ENCODE results near the gene LENEP.

Gene LENEP

DNA sequence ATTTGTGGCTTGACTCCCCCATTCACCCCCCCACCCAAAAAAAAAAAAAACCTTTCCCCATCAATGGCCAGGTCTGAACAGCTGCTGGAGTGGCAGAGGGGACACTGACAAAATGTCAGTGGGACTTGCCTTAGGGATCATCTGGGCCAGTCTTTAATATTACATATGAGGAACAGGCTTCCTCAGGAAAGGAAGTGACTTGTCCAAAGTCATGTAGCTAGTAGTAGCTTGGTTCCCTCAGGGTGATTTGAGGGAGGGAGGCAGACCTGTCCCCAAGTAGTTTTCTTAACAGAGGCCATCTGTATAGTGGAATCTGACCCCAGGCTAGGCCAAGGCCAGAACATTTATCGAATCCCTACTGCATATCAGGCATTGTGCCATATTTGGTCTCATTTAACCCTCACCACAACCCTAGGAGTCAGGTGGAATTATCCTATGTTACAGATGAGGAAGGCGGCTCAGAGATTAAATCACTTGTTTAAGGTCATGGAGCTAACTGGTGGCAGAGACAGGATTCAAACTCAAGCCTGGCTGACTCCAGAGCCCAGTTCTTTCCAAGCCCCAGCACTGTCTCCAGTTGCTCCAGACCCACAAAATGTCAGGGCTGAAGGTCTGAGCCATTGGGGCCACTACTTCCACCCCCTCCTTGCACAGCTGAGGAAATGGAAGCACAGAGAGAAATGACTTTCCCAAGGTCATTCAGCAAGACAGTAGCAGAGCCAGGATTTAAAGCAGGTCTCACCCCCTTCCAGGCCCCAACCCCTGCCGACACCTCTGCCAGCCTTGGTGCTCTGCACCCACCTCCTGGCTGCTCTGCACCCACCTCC lies 19.6 kb downstream of the LENEP start:
- no peak for DNase-seq

DNA sequence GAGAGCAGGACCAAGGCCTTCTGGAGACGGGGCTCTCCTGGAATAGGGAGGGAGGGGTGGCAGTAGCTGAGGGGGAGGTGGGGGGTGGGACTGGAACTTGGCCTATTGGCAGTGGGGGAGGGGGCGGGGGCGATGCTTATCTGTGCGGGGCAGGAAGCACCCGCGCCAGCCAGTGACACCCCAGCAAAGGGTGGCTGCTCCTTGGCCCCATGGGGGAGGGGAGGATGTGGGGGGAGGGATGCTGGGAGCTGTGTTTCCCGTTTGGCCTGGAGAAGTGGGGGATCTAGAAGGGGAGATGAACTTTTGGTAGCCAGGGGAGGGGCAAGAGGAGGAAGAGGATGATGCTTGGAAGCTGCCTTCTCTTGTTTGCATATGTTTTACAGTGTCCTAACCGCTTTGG lies 20.2 kb downstream of the LENEP start:
- DNase-seq, result no peak

DNA sequence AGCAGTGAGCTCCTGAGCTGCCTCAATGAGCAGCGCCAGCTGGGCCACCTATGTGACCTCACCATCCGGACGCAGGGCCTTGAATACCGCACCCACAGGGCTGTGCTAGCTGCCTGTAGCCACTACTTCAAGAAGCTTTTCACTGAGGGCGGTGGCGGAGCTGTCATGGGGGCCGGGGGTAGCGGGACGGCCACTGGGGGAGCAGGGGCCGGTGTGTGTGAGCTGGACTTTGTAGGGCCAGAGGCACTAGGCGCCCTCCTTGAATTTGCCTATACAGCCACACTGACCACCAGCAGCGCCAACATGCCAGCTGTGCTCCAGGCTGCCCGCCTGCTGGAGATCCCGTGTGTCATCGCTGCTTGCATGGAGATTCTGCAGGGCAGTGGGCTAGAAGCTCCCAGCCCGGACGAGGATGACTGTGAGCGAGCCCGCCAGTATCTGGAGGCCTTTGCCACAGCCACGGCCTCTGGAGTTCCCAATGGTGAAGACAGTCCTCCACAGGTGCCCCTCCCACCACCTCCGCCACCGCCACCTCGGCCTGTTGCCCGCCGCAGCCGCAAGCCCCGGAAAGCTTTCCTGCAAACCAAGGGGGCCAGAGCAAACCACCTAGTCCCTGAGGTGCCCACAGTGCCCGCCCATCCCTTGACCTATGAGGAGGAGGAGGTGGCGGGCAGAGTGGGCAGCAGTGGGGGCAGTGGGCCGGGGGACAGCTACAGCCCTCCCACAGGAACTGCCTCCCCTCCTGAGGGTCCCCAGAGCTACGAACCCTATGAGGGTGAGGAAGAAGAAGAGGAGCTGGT lies 21.5 kb downstream of the LENEP start:
- DNase-seq, result no peak

DNA sequence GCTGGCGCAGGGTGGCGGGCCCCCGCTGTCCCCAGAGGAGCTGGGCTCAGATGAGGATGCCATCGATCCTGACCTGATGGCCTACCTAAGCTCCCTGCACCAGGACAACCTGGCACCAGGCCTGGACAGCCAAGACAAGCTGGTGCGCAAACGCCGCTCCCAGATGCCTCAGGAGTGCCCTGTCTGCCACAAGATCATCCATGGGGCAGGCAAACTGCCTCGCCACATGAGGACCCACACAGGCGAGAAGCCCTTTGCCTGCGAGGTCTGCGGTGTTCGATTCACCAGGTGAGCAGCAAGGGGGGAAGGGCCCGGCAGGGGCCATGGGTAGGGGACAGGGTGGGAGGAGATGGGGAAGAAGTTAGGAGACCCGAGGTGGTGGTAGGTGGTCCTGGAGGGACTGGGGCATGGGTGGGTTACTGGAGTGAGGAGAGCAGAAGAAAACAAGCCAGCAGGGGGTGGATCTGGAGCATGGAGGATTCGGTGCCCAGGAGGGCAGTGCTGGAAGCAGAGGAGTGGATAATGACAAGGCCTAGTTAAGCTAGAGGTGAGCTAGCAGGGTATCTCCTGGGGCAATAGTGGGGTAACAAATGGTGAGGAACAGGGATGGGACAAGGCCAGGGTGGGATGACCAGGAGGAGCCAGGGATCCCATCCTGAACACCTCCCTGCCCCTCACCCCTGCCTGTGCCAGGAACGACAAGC lies 22.3 kb downstream of the LENEP start:
- no peak for DNase-seq

DNA sequence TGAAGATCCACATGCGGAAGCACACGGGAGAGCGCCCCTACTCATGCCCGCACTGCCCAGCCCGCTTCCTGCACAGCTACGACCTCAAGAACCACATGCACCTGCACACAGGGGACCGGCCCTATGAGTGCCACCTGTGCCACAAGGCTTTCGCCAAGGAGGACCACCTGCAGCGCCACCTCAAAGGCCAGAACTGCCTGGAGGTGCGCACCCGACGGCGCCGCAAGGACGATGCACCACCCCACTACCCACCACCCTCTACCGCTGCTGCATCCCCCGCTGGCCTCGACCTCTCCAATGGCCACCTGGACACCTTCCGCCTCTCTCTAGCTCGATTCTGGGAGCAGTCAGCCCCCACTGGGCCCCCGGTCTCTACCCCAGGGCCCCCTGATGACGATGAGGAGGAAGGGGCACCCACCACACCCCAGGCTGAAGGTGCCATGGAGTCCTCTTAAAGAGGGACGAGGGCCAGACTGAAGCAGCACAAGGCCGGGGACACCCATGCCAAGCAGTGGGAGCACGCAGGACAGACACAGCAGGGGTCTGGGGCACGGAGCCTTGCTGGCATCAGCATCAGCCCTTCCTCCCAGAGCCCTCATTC lies 22.9 kb downstream of the LENEP start:
- no peak for DNase-seq

DNA sequence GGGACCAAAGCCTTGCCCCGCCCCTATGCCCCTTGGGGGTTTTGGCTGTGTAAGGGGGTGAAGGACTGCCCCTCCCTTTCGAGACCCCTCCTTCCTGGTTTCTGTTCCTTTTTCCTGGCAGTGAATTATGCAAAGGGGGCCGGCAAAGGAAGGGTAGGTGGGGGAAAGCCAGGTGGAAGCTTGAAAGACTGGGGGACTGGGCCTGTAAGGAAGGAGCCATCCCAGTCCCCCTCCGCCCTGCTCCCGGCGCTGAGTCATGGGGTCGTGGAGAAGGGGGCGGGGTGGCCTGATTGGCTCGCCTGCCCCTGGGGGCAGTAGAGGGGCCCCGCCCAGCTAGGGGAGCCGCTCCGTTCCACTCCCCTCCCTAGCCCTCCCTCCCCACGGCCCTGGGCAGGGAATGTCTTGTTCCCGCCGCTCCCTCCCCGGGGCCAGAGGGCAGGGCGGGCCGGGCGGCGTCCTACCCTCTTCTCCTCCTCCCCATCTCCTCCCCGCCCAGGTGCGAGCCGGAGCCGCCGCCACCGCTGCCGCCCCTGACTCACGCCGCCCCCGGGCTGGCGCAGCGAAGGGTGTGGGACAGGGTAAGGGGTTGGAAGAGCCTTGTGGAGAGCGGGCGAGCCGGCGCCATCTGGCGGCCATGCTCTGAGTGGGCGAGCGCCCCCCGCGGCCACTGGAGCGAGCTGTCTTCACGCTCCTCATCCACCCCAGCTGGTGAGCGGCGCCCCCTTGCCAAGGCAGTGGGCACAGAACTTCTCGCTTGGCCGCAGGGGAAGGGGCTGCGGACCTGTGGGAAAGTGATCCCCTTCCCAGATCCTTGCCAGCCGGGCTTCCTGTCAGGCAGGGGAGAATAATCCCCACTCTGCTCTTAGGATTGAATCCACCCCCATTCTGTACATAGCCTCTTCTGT lies 23.9 kb downstream of the LENEP start:
- peak; percentile 86 for DNase-seq

DNA sequence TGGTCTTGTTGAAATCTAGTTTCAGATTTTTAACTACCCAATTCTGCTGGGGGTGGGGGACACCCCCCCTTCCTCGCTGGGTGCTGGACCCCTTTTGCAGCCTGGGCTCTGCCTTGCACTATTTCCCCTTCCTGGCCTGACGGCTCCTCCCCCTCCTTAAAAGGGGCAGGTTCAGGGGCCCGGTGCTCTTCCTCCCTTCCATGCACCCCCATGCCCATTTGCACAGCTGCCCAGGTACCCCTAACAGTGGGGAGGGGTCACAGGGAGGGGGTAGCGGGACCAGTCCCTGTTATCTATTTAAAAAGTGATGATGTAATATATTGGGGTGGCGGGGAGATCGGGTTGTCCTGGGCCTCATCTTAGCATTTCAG lies 24.5 kb downstream of the LENEP start:
- DNase-seq, result no peak

DNA sequence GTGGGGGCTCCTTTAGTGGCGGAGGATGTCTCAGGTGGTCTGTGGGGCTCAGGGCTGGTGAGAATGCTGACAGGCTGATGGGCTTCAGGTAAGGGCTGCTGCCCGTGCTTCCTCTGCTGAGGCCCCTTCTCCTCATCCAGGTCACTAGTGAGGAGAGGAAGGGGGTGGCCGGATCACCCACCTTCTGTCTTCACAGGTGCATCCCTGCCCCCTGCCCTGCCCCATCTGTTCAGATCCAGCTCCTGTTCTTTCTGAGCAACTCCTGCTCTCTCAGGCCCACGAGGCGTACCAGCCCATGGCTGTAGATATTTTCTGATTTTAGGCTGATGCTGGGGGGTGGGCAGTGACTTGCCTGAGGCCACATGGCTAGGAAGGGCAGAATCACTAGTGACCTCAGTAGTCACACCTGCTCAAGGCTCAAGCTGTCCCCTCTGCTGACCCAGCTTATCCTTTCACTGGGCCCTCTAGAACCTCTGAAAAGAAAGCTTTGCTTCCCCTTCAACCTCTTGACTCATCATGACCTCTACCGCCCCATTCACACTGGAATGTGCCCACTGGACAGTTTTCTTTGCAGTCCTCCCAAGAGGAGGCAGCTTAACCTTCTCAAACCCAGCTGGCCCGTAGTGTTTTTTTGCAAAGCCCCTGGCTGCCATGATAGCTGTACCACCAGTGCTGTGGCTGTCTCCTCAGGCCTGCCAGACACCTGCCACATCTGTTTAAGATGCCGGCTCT lies 25.4 kb downstream of the LENEP start:
- DNase-seq, result no peak

DNA sequence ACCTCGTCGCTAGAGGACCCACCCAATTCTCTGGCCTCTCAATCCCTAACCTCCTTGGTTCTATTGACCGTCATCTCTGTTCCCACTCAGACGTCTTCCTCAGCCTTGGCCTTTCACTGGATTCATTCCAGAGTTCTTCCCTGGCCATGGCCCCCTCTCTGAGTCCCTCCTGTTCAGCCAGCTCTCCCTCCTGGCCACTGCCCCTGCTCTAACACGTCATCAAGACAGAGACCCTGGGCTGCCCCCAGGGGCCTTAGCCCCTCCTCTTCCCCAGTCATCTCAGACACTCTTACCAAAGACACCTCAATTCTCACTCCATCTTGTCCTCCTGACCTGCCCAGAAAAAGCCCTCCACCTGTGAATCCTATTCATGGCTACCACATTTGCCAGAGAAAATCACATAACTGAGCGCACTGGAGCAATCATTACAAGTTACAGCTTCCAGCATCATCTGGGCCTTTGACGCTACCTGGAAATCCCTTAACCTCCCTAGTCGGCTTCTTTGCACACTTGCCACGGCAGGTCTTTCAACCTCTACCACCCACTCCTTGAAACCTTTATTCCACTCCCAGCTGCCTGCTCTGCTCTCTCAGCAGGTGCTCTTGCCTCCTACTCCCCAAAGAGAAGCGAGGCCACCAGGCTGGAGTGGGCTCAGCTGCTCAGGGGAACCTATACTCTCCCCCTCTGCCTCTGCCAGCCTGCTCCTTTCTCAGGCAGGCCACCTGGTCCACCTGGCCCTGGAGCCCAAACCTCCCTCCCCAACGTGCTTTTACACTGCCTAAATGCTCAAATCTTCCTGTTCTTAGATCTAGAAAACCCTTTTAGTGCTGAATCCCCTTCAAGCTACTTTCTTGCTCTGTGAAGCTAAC lies 26.2 kb downstream of the LENEP start:
- no peak for DNase-seq

DNA sequence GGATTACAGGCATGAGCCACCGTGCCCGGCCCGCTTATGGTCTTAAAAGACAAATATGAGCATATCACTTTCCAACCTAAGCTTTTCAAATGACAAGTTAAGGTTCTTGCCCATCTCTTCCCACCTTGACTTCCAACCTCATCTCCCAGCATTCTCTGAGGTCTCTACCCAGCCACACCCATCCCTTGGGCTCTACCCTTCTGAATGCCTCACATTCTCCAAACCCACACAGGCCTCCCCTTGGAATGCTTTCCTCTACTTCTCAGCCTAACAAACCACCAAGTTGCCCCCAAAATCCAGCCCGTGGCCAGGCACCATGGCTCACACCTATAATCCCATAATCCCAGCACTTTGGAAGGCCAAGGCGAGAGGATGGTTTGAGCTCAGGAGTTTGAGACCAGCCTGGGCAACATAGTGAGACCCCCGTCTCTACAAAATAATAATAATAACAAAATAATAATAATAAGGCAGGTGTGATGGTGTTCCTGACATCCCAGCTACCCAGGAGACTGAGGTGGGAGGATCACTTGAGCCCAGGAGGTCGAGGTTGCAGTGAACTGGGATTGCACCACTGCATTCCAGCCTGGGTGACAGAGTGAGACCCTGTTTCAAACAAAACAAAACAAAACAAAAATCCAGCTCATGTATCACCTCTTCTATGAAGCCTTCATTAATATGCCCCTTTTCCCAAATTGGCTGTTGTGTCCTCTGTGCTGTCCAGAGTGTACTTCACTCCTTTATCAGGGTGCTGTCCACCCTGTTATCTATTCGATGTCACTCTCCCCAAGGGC lies 28.9 kb downstream of the LENEP start:
- DNase-seq, result no peak

DNA sequence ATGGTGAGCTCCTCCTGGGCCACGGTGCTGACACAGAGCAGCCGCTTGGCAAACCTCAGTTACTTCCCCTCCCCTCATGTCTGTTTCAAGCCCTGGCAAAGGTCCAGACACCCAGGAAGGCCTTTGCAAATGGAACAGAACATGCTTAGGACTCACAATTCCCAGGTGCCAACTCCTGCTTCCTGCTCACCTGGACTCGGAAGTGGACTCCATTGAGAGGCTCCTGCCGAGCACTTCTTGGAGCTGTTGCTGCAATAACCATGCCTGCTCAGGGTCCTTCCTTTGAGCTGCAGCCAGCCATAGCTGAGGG lies 29.5 kb downstream of the LENEP start:
- DNase-seq, result no peak

DNA sequence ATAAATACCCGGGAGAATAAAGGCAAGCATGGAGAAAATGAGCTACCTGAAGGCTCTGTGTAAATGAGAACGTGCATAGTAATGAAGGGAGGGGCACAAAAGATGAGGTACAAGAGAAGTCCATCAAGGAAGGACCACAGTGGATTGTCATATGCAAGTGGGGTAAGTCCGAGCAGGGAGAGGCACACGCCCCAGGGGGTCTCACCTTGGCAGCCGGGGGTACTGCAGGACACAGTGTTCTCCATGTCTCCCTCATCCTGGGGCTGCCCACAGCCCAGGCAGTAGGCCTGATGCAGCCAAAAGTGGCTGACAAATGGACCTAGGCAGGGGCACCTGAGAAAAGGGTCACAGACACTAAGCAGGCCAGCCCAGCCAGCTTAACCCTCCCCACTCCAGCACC lies 30.2 kb downstream of the LENEP start:
- no peak for DNase-seq

DNA sequence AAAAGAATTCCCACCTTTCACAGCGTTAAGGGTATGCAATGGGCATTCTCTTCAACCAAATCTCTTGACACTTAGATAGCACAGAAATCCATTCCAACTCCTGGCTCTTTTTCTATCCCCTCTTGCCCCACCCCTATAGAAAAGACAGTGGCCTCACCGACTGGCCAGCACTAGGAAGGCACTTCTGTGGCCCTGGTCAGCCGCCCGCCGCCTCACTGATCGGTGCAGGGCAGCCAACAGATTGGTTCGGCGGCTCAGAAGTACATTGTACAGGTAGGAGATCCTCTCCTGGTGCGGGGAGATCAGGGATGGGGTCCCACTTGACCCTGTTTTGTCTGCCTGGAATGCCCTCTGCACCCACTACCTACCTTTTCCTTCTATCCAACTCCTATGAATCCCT lies 30.9 kb downstream of the LENEP start:
- no peak for DNase-seq

DNA sequence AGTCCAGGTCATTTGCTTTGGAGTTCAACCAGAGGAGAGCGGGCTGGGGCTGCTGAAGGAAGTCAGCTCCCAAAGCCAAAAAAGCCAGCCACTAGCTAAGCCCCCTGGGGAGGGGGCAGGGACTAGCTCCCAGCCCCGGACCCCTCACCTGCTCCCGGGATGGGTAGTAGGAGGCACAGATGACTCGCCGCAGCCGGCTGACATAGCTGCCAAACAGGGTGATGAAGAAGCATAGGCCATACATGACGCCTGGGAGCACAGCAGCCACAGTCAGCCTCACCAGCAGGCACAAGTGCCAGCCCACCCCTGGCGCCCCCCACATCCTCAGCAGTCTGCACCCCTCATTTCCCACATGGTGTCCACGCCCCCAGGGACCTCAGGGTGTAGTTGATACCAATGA lies 32.8 kb downstream of the LENEP start:
- DNase-seq, result no peak

DNA sequence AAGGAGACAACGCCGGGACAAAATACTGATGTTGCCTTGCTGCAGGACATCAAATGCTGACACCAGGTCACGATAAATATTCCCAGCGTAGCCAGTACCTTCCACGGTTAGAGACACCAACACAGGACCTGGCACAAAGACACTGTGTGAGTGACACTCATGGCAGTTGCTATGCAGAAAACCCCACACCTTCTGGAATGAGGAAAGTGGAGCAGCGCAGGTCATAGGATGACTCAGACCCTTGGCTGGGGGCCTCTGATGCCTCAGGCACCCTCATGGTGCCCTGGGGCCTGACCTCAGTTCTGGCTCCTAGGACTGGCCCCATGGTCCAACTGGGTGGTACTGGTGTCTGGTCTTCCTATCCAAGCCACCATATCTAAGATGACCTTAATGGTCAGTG lies 33.2 kb downstream of the LENEP start:
- no peak for DNase-seq

DNA sequence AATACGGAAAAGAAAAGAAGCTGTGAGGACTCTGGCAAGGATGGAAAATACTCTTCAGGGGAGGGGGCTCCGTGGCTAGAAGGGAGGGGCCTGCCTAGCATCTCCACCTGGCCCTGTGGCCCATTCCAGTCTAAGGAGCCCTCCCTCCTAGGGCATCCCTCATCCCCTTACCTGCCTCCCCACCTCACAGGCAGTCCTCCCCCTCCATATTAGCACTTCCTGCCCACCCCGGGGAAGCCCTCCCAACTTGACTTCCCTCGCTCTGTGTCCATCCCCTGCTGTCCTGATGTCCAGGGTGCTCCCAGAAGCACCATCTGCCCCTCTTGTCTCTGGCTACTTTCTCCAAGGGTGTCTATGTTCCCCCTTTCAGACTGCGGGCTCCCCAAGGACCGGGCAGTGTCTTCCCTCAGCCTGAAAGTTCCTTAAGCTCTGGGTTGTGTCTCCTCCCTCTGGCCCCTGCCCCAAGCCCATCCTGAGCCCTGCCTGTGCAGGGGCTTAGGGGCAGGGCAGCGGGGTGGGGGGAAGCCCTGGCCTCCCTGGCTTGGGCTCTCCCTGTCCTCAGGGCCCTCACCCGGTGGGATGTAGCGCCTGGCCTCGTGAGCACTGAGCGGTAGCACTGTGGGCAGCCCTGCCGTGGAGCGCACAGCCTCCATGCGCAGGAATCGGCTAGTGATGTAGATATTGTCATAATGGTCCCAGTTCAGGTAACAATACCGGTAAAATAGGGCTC lies 36.3 kb downstream of the LENEP start:
- no peak for DNase-seq

DNA sequence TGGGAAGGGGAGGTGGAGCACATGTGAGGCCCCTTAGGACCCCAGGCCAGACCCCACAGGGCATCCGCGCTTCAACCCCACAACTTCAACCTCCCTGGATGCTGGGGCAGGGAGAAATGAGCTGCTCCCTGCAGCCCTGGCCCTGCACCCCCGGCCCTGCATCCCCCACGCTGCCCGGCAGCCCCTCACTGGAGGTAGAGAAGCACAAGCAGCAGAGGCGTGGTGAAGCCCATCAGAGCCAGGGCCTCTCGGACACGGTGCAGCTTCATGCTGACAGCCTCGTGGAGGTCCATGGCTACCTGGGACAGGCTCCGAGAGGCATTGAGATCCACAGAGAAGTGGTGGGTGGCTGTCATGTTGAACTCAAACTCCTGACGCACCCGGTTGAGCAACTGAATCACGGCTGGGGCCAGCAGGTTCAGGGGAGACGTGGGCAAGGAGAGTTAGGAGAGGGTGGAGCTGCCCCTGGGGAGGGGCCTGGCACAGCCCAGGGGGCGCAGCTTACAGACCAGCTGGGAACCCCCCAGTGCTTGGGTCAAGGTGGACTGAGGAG lies 36.9 kb downstream of the LENEP start:
- DNase-seq, result no peak

DNA sequence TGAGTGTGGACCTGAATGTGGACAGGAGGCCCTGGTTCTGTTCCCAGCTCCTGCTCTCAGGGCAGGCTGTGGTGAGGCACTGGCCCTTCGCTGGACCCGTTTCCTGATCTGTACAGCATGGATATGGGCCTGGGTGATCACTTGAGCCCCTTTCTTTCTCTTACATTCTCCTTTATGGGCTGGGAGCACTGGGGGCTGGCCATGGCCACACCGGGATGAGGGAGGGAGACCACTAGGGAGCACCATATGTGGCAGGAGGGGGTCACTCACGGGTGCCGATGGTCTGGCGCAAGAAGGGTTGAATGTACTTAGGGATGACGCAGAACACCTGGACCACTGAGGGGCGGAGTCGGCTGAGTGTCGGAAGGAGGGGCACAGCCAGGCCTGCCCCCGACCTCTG lies 37.5 kb downstream of the LENEP start:
- DNase-seq, result no peak

DNA sequence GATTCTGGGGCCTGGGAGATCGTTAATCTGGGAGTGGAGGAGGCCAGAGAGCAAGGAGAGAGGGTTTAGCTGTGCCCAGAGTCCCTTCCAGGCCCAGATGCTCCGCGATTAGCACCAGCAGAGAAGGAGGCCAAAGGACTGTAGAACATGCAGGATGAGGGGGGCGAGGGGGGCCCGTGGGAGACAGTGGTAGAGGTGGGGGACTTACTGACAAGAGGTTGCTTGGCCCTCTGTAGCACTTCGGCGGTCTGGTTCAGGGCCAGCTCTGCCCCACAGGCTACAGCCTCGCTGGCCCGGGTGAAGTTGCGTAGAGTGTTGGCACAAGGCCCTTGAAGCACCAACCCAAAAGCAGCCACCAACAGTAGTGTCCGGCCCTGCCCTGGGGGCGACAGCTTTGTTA lies 39.5 kb downstream of the LENEP start:
- no peak for DNase-seq

Data from NCI-H1436 (cell line).